ENCODE data around the gene GSG1L.

The GSG1L gene

DNA sequence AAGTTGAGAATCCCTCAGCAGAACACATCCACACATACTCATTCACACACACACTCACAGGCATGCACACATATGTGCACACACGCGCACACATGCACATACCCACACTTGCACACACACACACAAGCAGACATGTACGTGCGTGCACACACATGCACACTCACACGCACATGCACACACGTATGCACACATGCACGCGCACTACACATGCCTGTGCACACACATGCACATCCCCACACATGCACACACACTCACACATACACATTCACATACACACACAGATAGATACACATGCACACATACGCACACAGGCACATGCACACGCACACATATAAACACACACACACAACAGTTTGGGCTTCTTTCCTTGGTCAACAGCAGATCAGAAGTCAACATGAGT is 24.0 kb downstream of the GSG1L start:
- no peak for DNase-seq
- TF ChIP-seq GATA1 (IDR thresholded peaks at IDR 0.05; ENCODE audit: low read depth, low read length) (no peak), POLR2A (IDR thresholded peaks at IDR 0.05; ENCODE audit: low read length) (no peak)

- no peak for DNase-seq
- TF ChIP-seq POLR2A (IDR thresholded peaks at IDR 0.05; ENCODE audit: low read length) (no peak), GATA1 (IDR thresholded peaks at IDR 0.05; ENCODE audit: low read depth, low read length) (no peak)
Measured at GRCh38 chr16:28038409-28038808, 25.1 kb downstream of the GSG1L start.

DNA sequence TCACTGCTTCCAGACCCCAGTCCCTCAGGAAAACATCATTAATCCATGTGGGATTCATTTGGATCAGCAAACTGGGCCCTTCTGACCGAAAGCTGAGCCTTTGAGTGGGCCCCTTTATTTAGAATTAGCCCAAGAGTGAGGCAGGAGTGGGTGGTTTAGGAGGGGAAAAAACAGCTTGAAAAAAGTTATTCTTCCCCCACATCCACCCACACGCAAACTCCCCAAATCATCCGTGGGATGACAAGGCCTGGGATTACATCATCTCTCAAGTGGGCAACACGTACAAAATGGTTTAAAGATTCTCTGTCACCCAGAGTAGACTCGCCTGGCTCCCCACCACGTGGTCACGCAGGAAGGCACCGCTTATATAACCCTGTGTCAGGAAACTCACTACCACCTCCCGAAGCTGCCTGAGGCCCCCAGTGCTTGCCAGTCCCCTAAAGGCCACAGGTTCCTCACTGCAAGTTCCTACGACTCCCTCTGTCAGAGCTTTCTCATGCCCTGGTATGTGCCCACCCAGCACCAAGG is 27.6 kb downstream of the GSG1L start:
- no peak for TF ChIP-seq POLR2A (IDR thresholded peaks at IDR 0.05; ENCODE audit: low read length)
- TF ChIP-seq GATA1 (IDR thresholded peaks at IDR 0.05; ENCODE audit: low read depth, low read length), result no peak
- no peak for DNase-seq

DNA sequence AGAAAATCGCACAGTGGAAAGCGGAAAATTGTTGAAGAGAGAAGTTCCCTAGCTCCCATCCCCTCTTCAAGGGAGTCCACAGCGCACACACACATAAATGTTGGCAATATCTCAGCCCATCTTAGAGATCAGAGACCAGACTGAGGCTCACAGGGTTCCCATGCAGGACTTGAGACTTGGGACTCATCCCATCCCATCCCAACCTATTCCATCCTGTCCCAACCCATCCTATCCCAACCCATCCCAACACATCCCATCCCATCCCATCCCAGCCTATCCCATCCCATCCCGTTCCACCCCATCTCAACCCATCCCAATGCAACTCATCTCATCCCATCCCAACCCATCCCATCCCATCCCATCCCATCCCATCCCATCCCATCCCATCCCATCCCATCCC is 29.6 kb downstream of the GSG1L start:
- TF ChIP-seq GATA1 (IDR thresholded peaks at IDR 0.05; ENCODE audit: low read depth, low read length), result no peak
- no peak for TF ChIP-seq POLR2A (IDR thresholded peaks at IDR 0.05; ENCODE audit: low read length)
- no peak for DNase-seq

- no peak for DNase-seq
- no peak for TF ChIP-seq GATA1 (IDR thresholded peaks at IDR 0.05; ENCODE audit: low read depth, low read length)
- no peak for TF ChIP-seq POLR2A (IDR thresholded peaks at IDR 0.05; ENCODE audit: low read length)
Measured at GRCh38 chr16:28029387-28030002, 34.0 kb downstream of the GSG1L start.

DNA sequence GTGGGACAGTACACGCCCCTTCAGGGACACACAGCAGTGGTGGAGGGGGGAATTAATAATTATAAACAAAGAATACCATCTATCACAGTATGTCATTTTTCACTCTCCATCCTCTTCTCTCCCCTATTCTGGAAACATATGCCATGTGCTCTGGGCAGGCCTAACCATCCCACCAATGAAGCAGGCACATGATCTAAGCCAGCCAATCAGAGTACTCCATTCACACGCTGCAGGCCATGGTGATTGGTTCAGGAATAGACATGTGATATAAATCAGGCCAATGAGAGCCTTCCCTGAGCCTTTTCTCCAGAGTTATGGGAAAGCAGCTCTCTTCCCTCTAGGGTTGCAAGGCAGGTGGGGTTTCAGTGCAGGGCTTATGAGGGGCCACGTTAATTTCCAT is 36.5 kb downstream of the GSG1L start:
- no peak for DNase-seq
- TF ChIP-seq GATA1 (IDR thresholded peaks at IDR 0.05; ENCODE audit: low read depth, low read length) (no peak), POLR2A (IDR thresholded peaks at IDR 0.05; ENCODE audit: low read length) (no peak)

- no peak for TF ChIP-seq POLR2A (IDR thresholded peaks at IDR 0.05; ENCODE audit: low read length)
- TF ChIP-seq GATA1 (IDR thresholded peaks at IDR 0.05; ENCODE audit: low read depth, low read length), result no peak
- no peak for DNase-seq
Measured at GRCh38 chr16:28025631-28026030, 37.9 kb downstream of the GSG1L start.

GRCh38 chr16:28019218-28019617 is 44.3 kb downstream of the GSG1L start:
- no peak for DNase-seq
- TF ChIP-seq POLR2A (IDR thresholded peaks at IDR 0.05; ENCODE audit: low read length) (no peak), GATA1 (IDR thresholded peaks at IDR 0.05; ENCODE audit: low read depth, low read length) (no peak)

- no peak for TF ChIP-seq POLR2A (IDR thresholded peaks at IDR 0.05; ENCODE audit: low read length)
- no peak for TF ChIP-seq GATA1 (IDR thresholded peaks at IDR 0.05; ENCODE audit: low read depth, low read length)
- DNase-seq, result no peak
Measured at GRCh38 chr16:28014851-28015250, 48.7 kb downstream of the GSG1L start.

GRCh38 chr16:28013878-28014277 is 49.6 kb downstream of the GSG1L start:
- no peak for DNase-seq
- TF ChIP-seq POLR2A (IDR thresholded peaks at IDR 0.05; ENCODE audit: low read length) (no peak), GATA1 (IDR thresholded peaks at IDR 0.05; ENCODE audit: low read depth, low read length) (no peak)

DNA sequence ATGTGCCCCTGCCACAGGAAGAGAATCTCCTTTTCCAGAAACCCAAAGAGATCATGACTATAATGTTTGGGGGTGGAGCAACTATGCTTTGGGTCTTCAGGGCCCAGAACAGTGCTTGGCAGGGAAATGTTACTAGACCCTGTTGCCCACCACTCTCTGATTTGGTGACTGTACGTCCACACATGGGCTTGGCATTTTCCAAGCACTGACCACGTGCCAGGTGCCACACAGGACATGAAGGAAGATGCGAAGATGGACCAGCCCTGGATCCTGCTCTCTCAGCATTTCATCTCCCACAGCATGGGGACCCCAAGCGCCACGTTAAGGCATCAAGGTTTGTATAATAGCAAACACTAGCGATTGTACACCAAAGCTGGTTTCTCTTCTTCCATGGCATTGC is 50.1 kb downstream of the GSG1L start:
- no peak for DNase-seq
- TF ChIP-seq POLR2A (IDR thresholded peaks at IDR 0.05; ENCODE audit: low read length) (no peak), GATA1 (IDR thresholded peaks at IDR 0.05; ENCODE audit: low read depth, low read length) (no peak)

DNA sequence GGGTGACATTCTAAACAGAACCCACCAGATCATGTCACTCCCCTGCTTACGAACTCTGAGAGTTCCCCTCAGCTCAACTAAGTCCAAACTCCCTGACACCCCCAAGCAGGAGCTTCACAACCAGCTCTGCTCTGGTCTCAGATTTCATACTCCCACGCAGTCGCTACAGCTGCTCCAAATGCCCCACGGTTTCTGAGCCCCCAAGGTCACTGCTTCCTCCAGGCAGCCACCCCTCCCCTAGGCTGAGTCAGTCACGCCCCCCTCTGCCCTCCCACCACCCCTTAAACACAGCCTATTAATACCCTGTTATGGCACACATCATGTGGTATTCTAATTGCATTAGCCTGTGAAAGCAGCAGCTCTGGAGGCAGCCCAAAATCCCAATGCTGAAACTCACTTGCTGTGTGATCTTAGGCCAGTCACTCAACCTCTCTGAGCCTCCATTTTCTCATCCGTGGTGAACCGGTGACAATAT is 51.5 kb downstream of the GSG1L start:
- TF ChIP-seq POLR2A (IDR thresholded peaks at IDR 0.05; ENCODE audit: low read length) (no peak), GATA1 (IDR thresholded peaks at IDR 0.05; ENCODE audit: low read depth, low read length) (no peak)
- DNase-seq, result no peak

- TF ChIP-seq GATA1 (IDR thresholded peaks at IDR 0.05; ENCODE audit: low read depth, low read length), result no peak
- TF ChIP-seq POLR2A (IDR thresholded peaks at IDR 0.05; ENCODE audit: low read length), result no peak
Measured at GRCh38 chr16:28011223-28011622, 52.3 kb downstream of the GSG1L start.

GRCh38 chr16:28010671-28011070 is 52.8 kb downstream of the GSG1L start:
- no peak for DNase-seq
- TF ChIP-seq GATA1 (IDR thresholded peaks at IDR 0.05; ENCODE audit: low read depth, low read length), result no peak
- TF ChIP-seq POLR2A (IDR thresholded peaks at IDR 0.05; ENCODE audit: low read length), result no peak

More at GRCh38 chr16:28011223-28011622, 52.3 kb downstream of the GSG1L start:
- DNase-seq, result no peak

Measured in erythroblast (primary cell).